ENCODE measurements around the gene AMDHD2. TPM values are rescaled to one million over a fixed set of nuclear protein-coding genes. Genes with fewer than 3 reads are reported as not detected.

The AMDHD2 gene
- total and polyA plus RNA-seq, 2 of the 8 experiments (the other 6 are each of a cell fraction or from before 2014, with no cell fraction given), result 43.0 to 54.6 TPM

- peak overlapping the region; percentile 91; the same call in 1 of the 2 replicates for H2BK5ac ChIP-seq (ENCODE audit: low read depth, low read length)
- TF ChIP-seq POLR2AphosphoS5 (IDR thresholded peaks at IDR 0.05; ENCODE audit: low read depth, low read length), result peak; percentile 45; the same call in 1 of the 2 replicates
- TF ChIP-seq CREB1 (IDR thresholded peaks at IDR 0.05), result 0 out of 2 replicates have a peak, but pooled peaks have one; percentile 2
- TF ChIP-seq TAF7 (optimal IDR thresholded peaks at IDR 0.05; ENCODE audit: borderline replicate concordance, low read depth, low read length), result peak; percentile 1
- TF ChIP-seq JUN (IDR thresholded peaks at IDR 0.05; ENCODE audit: low read depth, low read length), result no peak
- no peak overlapping the region; the same call in 1 of the 2 replicates for H4K8ac ChIP-seq (ENCODE audit: extremely low read depth, insufficient read depth, low read length)
- peak in 1 of 2 experiments; percentile 86 for DNase-seq (ENCODE audit: low read depth in 1 of 2, low spot score in 2 of 2)
- H3K18ac ChIP-seq (ENCODE audit: extremely low read depth, low read length), result peak overlapping the region; percentile 91
- peaks cover 3 to 18% (median 5%) of the 10 kb centered on the region in 4 experiments; a peak in 6 of 8 replicates for H3K36me3 ChIP-seq (ENCODE audit: control insufficient read depth in 2 of 4, insufficient read depth in 4 of 4, low read length in 3 of 4)
- H2BK120ac ChIP-seq (replicated peaks; ENCODE audit: low read depth, low read length), result no peak overlapping the region
- CTCF ChIA-PET (ENCODE audit: partially characterized antibody), result interaction anchor here (0.6 to 1.7 kb wide), 4 partner anchors 9 to 550 kb away, joined by 3 to 4 read pairs (median 3); partner anchors contain the start of gene AMDHD2
- H4K5ac ChIP-seq (ENCODE audit: insufficient read length, low read depth, low read length), result peak overlapping the region; percentile 55
- H3K14ac ChIP-seq (ENCODE audit: insufficient read length), result no peak overlapping the region
- peak overlapping the region; percentile 63 to 76 (median 72) for H3K4me3 ChIP-seq (ENCODE audit: extremely low read depth in 1 of 4, insufficient read depth in 2 of 4, low read depth in 3 of 4, low read length in 4 of 4)
- peak overlapping the region; percentile 75; the same call in 1 of the 2 replicates for H2BK12ac ChIP-seq (ENCODE audit: low read depth, low read length)
- H3K27ac ChIP-seq (ENCODE audit: low read depth, low read length), result peak overlapping the region; percentile 50; the same call in 1 of the 2 replicates
- no peaks in the 10 kb centered on the region for H3K9me3 ChIP-seq (ENCODE audit: insufficient read depth in 2 of 2, low read depth in 1 of 2, low read length in 1 of 2)
- no peaks in the 10 kb centered on the region for H3K79me1 ChIP-seq (ENCODE audit: low read depth, low read length)
- H3K4me1 ChIP-seq (replicated peaks in 1 of 4; ENCODE audit: control insufficient read depth in 3 of 4, insufficient read depth in 4 of 4, low read length in 3 of 4), result peaks cover 0 to 11% (median 7%) of the 10 kb centered on the region in 4 experiments; a peak in 4 of 7 replicates
- FAIRE-seq, result no peak
- POLR2A ChIA-PET (ENCODE audit: partially characterized antibody), result interaction anchor here (0.9 to 5.6 kb wide), 14 partner anchors 11 to 324 kb away, joined by 3 to 108 read pairs (median 4); partner anchors contain the start of genes AMDHD2, ATP6V0C, ECI1 and KCTD5
- WGBS, 2 experiments (ENCODE audit: extremely low coverage in 1 of 2, insufficient coverage in 1 of 2, insufficient read length in 1 of 2, insufficient replicate concordance in 2 of 2, low coverage in 1 of 2, low lambda C conversion rate in 2 of 2, missing lambda C conversion rate in 1 of 2), result 9% methylated on average over 37 of the region's 37 CpGs; no CpG with 5 or more reads in 1 of the 2 experiments
- no peaks in the 10 kb centered on the region for H3K79me2 ChIP-seq (ENCODE audit: control insufficient read depth in 1 of 2, insufficient read depth in 2 of 2, low read length in 2 of 2)
- H4K20me1 ChIP-seq (replicated peaks in 1 of 2; ENCODE audit: control insufficient read depth in 1 of 2, insufficient read depth in 2 of 2, low read length in 2 of 2), result peaks cover 0 to 13% of the 10 kb centered on the region in 2 experiments
- peak overlapping the region in 3 of 4 experiments; percentile 34 to 46 (median 39); a peak in 5 of 7 replicates for H3K9ac ChIP-seq (replicated peaks in 1 of 4; ENCODE audit: extremely low read depth in 1 of 4, low read depth in 3 of 4, low read length in 3 of 4)
- peak overlapping the region; percentile 42 for H4K91ac ChIP-seq (replicated peaks; ENCODE audit: insufficient read length, low read length)
- no peak overlapping the region for H2BK20ac ChIP-seq (ENCODE audit: low read length)
- H2BK15ac ChIP-seq (ENCODE audit: low read length), result peak overlapping the region; percentile 1; the same call in 1 of the 2 replicates
- no peaks in the 10 kb centered on the region for H3K27me3 ChIP-seq (replicated peaks in 1 of 4; ENCODE audit: control insufficient read depth in 3 of 4, extremely low read depth in 1 of 4, insufficient read depth in 3 of 4, low read length in 3 of 4)
- peak overlapping the region; percentile 7 for H3K4ac ChIP-seq (replicated peaks; ENCODE audit: insufficient read length, low read depth, low read length)
- H3K4me2 ChIP-seq (ENCODE audit: insufficient read depth in 1 of 2, low read depth in 2 of 2, low read length in 2 of 2), result peak overlapping the region; percentile 88 to 93
- no peak overlapping the region; the same call in 1 of the 2 replicates for H2AK5ac ChIP-seq (ENCODE audit: low read depth, low read length)
- H3K23me2 ChIP-seq (ENCODE audit: low read depth, low read length), result peaks cover 14% of the 10 kb centered on the region
- H2AFZ ChIP-seq (ENCODE audit: low read length), result no peak overlapping the region
- H3K23ac ChIP-seq (ENCODE audit: insufficient read length), result no peak overlapping the region
- H3K56ac ChIP-seq (replicated peaks; ENCODE audit: insufficient read length, low read depth, low read length), result peak overlapping the region; percentile 77
These were observed 12.4 kb downstream of the AMDHD2 start for GRCh38 chr16:2532494-2533141.

Data from H1 (cell line).